NCI-H2029 treated with DMSO at 0.1 percent for 48 hours (cell line): ENCODE data around the gene NFYA.

Experiments used
- DNase-seq: peaks from one replicate; lab custom pipeline; 2025; lab: John Stamatoyannopoulos, UW

The NFYA gene

DNA sequence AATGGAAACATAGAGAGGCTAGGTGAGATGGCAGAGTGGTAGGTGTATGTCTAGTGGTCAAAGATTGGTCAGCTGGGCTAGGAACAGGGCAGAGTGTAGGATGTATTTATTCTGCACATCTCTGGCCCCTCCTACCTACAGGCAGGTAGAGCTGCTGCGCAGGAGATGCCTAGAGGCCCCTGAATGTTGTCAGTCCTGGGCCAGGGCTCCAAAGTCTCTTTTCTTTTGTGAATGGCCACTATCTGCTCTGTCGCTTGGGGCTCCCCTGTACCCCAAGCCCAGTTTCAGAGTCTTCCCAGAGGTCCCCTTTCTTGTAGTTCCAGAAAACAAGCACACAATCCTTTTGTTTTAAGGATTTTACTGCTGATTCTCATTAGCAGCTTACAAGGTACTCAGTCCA is 25.5 kb upstream of the NFYA start:
- no peak for DNase-seq

DNA sequence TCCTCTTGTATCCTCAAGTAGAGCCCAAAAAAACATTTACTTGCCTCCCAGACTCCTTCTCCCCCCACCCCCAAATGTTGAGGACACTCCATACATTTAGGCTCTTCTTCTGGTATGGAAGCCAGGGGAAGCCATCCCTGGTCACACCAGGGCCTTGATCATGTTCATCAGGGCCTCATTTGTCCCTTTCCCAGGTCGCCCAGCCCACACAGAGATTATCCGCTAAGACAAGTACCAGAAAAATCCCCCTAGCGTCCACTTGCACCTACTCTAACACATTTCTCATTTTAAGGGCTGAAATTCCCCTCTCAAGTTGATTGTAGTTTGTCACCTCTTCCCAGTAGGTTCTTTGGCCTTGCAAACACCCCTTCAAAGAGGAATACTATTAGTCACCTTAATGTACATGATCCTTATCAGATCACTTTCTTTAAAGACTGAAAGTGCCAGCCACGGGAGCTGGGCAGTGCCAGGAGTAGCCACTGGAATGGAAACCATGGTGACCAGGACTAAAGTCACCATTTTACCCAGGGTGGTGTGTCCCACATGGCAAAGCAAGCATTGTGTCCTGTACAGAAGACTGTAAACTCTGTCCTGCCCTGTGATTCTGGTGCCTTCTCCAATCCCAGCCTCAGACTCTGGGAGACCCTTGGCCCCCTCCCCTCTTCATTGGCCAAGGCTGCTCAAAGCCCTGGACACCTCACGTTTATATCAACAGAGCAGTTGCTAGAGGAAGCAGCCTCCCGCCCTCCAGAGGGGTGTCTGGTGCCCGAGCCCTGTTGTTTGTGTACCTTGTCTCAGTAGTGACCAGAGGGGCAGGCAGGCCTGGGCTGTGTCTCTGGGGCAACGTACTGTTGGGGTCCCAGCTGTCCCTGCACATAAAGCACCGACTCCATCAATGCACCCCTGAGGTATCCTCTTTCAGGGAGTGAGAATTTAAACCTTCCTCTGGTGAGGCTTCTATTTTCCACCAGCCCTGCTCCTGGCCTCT is 24.7 kb upstream of the NFYA start:
- DNase-seq: no peak

DNA sequence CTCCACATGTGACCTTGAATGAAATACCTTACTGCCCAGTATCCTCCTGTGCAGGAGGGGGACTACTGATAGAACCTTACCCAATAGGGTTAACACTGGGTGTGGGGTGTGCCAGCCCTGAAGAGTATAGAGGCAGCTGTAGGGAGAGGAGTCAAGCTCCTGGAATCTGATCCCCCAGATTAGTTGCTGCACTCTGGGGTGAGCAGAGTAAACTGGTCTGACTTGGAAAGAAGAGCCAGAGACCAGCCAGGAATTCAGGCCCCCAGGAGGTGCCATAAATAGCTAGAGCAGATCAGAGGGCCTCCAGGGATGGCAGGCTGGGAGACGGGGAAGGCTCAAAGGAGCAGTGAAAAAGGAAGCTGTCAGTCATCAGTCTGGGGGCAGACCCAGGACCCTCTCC is 23.3 kb upstream of the NFYA start:
- no peak for DNase-seq

DNA sequence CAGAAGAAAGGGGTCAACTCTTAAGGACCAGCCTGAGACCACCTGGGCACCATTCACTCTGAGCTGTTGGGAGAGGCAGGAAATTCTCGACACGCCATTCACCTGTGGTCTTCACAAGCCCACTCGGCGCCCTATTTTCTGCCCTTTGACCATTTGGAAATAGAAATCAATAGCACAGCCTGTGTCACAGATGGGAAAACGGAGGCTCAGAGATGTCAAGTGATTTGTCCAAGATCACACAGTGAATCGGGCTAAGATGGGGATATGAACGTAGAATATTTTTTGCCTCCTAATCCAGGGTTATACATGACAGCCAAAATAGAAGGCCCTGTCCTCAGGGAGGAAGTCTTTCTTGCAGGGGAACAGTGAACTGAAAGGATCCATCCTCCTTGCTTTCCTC is 22.8 kb upstream of the NFYA start:
- DNase-seq: no peak

DNA sequence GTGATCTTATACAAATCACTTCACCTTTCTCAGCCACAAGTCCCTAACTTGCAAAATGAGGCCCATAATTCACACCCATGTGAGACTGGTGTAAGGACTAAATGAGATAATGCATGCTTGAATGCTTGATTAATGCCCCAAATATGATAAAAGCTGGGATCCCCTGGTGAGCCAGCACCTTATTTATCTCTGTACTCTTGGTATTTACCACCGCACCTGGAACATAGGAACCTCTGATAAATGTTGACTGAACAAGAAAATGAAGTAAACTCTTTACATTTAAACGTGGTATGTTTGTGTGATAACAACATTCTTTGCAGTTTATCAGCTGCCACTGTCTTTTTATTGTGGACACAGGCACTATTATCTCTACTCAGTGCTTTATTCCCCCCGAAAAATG is 22.2 kb upstream of the NFYA start:
- DNase-seq: no peak

DNA sequence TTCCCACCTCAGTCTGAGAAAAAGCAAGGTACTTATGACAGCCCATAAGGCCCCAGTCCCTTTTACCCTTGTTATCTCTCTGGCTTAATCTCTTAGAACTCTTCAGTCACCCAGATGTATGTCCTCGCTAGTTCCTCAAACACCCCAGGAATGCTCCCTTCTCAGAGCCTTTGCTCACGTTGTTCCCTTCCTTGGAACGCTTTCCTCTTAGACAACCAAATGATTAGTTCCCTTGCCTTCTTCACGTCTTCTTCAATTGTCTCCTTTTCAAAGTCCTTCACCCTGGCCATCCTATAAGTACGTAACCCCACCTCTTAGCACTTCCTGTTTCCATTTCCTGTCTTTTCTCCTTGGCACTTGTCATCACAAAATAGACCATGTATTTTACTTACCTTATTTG is 20.9 kb upstream of the NFYA start:
- peak; percentile 21 for DNase-seq

DNA sequence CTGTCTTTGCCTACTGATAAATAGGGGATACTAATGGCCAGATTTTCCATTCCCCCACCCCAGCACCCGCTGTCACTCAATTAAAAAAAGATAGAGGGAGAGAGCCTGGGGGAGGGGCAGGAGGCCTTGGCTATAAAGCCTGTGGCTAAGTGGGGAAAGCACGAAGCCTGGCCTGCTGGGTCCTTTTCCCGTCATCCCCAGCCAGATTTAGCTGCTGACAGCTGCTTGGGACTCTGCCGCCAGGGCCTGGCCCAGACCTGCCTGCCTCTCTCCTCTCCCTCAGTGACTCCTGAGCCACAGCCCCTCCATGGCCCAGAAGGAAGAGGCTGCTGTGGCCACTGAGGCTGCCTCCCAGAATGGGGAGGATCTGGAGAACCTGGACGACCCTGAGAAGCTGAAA is 19.7 kb upstream of the NFYA start, which contains the start of gene APOBEC2:
APOBEC2 (plus strand) TSS at position 162 of the 400 bp plus-strand sequence; CDS start at position 308, 146 bp downstream.
- DNase-seq: no peak

DNA sequence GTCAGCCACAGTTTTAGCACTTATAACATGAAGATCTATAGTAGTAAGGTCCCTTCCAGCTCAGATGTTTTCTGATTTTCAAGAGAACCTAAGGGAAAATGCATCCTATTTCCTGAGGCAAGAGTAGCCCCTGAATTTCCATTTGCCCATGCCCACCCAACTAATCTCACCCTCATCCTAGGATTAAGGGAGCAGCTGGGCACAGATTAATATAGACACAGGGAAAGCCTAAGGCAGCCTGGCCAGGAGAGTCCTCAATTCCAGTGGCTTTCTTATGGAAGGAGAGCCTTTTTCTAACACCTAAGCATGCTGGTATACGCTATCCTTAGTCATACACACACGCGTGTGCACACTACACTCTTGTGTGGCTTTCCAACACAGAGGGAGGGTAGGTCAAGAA is 18.3 kb upstream of the NFYA start:
- no peak for DNase-seq

DNA sequence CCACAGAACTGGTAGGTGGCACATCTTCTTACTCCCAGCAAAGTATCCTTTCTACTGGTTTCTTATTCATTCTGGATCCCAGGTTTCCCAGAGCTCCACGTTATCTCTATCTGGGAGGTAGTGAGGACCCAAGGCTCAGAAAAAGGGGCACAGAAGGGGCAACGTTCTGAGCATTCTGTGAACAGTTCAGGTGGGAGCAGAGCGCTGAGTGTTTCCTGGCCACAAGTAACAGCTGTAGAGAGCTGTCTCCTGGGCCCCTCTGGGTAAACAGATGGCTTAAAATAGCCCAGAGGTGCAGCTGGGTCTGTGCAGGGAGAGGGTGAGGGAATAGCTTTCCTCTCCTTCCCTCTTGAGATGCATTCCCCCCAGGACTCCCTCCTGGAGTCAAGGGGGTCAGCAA is 17.6 kb upstream of the NFYA start:
- DNase-seq: no peak

DNA sequence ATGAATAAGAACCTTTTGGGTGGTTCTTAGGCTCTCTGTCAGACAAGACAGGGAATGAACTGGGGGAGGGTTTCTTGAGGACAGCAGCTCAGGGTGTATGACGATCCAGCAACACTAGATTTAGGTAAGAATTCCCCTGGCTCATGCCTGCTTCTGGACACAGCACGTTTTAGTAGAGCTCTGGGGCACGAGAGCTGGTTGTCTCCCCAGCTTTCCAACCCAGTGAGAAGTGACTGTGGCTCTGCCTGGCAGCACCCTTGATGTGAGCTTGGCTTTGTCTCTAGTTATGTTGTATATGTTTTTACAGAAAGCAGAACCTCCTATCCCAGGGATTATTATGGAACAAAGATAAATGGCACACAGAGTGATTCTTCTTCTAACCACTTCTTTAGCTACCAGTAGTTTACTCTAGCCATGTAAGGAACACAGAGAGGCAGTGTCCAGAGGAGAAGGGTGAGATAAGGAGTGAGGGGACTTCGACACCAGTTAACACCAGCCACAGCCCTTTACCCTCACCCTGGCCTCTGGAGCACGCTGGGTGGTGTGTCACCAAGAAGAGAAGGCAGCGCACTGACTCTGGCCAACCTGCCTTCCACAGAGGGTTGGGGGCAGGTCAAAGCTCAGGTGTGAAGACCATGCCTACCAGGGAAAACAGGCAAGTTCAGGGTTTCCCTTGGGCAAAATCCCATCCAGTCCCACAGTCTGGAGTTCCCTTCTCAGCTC is 15.8 kb upstream of the NFYA start:
- DNase-seq: no peak

DNA sequence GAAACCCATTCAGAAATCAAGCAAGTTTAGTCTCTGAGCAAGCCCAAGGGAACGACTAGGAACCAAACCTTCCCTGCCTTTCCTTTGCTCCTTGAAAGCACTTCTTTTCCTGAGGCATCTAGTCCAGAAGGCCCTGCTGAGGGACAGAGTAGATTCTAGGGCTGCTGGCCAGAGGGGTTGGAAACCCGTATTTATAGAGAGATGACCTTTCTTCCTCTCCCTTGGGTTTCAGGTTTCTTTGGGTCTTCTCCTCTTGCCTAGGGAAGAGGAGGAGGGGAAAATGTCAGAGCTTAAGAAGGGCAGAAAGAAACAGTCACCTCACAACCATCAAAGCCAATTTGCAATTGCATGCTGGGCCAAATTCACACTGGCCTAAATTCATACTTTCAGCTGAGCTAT is 14.0 kb upstream of the NFYA start:
- no peak for DNase-seq

DNA sequence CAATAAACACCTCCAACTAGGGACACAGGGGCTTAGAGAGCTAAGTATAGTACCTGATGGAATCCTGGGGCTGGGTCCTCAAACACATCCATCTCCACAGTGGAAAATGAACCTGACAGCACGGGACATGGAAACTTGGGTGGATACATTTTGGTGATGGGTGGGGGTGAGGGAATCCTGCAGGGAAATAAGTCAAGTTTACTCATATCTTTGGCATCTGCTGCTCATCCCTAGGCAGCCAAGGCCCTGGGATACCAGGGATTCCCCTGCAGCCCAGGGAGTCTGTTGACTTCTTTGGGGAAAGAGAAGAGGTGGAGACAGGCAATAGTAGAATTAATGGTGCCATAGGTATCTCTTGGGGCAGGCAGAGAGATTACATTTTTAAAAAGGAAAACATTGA is 13.2 kb upstream of the NFYA start:
- no peak for DNase-seq

DNA sequence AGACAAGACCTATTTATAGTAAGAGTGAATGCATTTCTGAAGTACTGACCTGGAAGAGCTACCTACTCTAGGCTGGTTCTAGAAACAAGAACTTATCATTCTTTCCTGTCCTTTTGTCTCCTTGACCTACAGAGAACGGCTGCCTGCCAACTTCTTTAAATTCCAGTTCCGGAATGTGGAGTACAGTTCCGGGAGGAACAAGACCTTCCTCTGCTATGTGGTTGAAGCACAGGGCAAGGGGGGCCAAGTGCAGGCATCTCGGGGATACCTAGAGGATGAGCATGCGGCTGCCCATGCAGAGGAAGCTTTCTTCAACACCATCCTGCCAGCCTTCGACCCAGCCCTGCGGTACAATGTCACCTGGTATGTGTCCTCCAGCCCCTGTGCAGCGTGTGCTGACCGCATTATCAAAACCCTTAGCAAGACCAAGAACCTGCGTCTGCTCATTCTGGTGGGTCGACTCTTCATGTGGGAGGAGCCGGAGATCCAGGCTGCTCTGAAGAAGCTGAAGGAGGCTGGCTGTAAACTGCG is 11.5 kb upstream of the NFYA start:
- DNase-seq: no peak

DNA sequence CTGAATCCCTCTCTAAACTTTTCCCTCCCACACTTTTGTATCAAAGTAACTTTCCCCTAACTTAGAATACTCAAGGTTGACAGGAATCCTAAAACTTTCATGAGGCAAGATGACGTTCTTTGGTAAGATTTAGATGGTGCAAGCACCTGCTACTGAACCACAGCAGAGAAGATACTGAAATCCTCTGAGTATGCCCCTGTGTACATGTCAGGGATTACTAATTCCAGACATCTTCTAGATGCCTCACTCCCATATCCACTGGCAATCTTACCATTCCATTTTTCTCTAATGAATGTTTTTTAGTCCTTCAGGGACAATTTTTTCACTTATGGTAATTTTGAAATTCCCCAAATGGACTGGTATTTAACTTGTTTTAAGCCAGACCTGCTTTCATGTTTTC is 10.7 kb upstream of the NFYA start:
- DNase-seq: no peak

DNA sequence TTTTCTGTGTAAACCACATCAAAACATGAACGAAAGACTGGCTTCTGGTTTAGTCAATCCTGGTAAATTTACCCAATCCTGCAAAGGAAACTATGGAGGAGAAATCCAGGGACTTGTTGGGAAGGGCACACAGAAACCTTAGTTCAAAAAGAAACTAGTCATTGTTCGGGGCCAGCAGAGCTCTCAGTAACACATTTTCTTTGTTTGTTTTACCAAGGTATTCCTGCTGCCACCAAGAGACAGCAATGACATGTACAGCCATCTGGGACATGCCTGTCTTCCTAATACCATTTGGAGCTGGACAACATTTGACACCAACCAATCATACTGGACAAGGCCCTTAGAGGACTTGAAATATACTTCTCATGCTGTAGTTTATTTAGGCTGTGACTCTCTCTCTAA is 8.9 kb upstream of the NFYA start:
- DNase-seq: no peak

DNA sequence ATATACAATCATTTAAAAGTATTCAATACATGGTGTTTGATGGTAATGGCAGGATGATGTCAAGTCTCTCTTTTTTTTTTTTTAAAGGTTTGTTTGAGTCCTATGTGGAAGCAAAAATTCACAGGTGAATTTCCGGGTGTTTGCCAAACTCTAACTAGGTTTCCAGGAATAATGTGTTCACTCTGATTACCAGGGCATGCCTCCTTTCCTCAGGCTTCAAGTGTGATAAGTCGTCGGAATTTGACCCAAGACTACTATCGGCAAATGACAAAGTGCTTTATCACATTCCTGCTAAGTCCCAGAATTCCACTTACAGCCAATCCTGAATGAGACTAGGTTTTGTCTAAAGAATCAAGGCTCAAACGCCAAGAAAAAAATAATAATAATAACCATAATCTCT is 7.9 kb upstream of the NFYA start:
- DNase-seq: no peak

DNA sequence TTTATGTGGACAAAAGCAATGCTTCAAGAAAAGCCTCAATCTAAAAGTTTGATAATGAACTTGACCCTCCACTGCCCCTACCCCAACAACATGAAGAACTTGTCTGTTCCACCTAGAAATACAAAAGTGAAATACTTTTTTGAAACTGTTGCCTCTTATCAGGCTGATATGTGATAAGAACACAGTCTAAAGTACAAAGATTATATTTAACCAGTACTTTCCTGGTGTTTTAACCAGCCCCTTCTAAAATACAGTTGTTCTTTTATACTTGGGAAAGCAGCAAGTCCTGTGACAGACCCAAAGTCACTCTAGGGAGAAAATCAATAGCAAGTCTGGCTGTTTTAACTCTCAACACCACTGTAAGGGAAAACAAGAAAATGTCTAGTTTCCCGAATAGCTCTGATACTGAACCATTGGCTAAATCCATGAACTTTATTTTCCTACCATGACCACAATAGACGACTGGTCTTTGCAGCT is 7.2 kb upstream of the NFYA start:
- no peak for DNase-seq

DNA sequence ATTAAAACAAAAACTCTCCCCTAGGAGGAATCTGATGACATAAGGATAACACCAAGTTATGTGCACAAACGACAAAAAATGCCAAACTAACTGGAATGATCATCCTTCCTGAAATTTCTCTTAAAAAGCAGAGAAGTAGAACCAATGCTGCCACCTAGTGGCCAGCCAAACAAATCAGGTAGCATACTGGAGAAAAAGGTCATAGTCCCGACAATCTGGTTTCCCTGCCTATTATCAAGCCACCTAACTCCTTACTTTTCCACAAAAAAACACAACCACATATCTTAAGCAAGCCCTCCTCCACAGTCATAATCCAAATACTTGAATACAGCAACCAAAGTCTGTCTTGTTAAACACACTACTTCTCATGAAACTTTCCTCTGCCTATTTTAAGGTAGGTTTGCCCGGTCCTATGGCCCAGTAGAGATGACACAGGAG is 5.9 kb upstream of the NFYA start:
- peak; percentile 55 for DNase-seq

DNA sequence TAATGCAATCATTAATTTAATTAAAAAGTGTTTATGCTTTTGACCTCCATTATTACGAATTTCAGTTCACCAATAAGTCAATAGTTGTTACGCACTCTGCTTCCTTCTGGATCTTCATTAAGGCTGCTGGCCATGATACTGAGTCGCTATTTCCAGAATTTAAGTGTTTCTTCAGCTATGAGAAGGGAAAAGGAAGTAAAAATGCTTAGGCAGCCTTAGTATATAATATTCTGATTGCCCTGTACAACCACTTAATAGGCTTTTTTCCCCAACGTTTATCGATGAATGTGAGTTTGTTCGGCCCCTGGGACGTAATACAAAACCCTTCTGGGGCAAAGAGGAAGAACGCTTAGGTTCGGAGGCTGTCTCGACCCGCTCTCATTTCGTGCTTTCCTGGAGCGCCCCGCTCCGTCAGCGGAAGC is 1.3 kb upstream of the NFYA start:
- DNase-seq: peak; percentile 75

DNA sequence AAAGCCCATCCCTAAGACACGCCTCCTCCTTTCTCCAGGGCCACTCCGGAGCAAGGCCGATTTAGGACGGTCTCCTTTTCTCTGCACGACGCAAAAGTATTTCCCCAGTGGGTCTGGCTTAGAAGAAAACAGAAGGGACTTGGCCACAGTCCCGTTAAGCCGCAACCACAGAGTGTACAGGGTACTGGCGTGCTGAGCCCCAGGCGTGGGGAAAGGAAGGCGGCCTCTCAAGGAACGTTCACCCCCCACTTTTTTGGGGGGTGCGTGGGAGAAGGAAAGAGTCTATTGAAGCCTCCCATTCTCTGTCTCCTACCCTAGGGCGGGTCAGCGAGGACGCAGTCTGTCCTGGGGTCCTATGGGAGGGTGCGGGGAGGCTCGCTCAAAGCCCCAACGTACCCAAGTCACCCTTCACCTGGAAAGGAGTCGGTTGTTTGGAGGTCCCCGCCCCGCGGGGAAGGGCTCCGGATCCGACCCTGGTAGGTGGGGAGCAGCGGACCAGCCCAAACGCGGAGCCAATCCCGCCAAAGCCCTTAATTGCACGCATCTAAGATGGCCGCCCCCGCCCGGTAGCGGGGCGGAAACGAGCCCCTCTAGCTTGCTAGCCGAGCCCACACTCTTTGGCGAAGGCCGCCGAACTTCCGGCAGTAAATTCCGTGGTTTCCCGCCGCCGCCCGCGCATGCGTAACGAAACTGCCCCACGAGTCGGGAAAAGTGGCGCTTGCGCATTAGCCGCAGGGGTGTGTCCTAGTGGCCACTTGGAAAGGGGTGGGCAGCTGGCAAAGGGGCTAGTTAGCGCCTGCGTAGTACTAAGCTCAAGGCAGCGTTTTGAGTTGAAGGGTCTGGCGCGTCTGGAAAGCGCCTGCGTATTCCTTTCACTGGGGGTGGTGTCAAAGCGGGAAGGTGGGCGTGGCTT is 595 bp upstream of the NFYA start, which contains the start of gene OARD1:
OARD1 (minus strand) TSS at position 434 of the 913 bp plus-strand sequence. CDS start 722 bp downstream, outside the sequence.
- peak; percentile 99 for DNase-seq

DNA sequence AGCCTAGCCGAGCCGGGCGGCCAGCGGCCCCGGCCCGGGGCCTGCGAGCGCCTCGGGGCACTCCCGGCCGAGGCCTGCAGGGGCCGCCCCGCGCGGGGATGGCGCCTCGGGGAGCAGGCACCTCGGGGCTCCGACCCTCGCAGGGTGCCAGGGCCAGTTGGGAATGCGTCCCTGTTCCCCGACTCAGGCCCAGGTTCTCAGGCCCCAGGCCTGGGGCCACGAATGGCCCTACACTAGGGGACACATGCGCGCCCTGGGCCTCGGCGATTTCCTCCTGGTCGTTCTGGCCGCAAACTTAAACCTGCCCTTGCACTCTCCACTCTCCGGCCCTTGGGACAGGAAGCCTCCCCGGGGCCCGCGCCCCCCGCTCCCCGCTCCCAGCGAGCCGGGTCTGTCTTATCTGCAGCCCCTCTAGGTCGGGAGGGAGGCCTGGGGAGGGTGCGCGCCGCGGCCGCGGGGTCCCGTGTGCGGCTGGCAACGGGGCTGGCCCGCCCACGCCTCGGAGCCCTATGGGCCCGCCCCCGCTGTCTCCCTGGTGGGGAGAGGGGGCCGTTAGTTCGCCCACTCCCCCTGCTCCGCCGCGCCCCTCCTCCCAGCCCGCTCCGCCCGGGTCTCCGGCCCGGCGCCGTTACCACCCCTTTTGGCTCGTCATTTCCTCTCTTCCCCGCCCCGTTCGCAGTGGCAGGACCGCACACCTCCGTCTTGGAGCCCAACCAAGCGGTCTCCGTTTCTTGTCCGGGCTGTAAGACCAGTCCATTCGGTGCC is 611 bp downstream of the NFYA start:
- DNase-seq: peak; percentile 62
